GM12878 (cell line): ENCODE results near the gene TMOD3. TPM values are rescaled to one million over a fixed set of nuclear protein-coding genes. Genes with fewer than 3 reads are reported as not detected.
A peak's percentile ranks its signal among the peaks of the same experiment; 100 is the strongest.

Experiments
- CBFB ChIP-seq: IDR thresholded peaks from 2 replicates; pipeline ENCODE4 v1.6.1; 2016; ENCODE audit warnings: antibody characterized with exemption, low read depth
- CTCF ChIP-seq, 3 experiments: IDR thresholded peaks in 2 of 3; conservative IDR thresholded peaks in 1 of 3; 2 replicates each; pipeline ENCODE4 v1.5.1; 2011; ENCODE audit warnings: low read depth in 3 of 3, low read length in 3 of 3, mild to moderate bottlenecking in 3 of 3, control low read depth in 2 of 3, moderate library complexity in 2 of 3, inconsistent platforms in 1 of 3, mixed read lengths in 1 of 3; ENCODE audit not compliant: control insufficient read depth in 2 of 3, insufficient read depth in 1 of 3; ENCODE audit errors: extremely low read depth in 1 of 3
- ETV6 ChIP-seq, 2 experiments: fragments of 450-650 bp in 1 of 2; IDR thresholded peaks in 1 of 2; conservative IDR thresholded peaks in 1 of 2; 2 replicates each; pipeline ENCODE4 v1.6.1; 2014; ENCODE audit warnings: antibody characterized with exemption in 1 of 2, borderline replicate concordance in 1 of 2, low read depth in 1 of 2, mild to moderate bottlenecking in 1 of 2, moderate library complexity in 1 of 2
- EZH2 ChIP-seq: IDR thresholded peaks from 2 replicates; pipeline ENCODE4 v1.6.1; 2012; ENCODE audit warnings: low read depth, mild to moderate bottlenecking, control low read depth, inconsistent platforms, low read length, borderline replicate concordance; ENCODE audit not compliant: control insufficient read depth
- GATAD2B ChIP-seq: fragments of 450-650 bp; conservative IDR thresholded peaks from 2 replicates; pipeline ENCODE4 v1.6.1; 2017; ENCODE audit warnings: low read depth, mild to moderate bottlenecking, moderate library complexity
- HDAC6 ChIP-seq: fragments of 200-600 bp; sonication (generic); IDR thresholded peaks from one replicate; pipeline ENCODE4 v1.8.0; 2017; ENCODE audit warnings: antibody characterized with exemption; ENCODE audit not compliant: unreplicated experiment
- KLF5 ChIP-seq: fragments of 450-650 bp; IDR thresholded peaks from 2 replicates; pipeline ENCODE4 v1.6.1; 2014; ENCODE audit warnings: mild to moderate bottlenecking; ENCODE audit not compliant: partially characterized antibody
- MAX ChIP-seq: IDR thresholded peaks from 2 replicates; pipeline ENCODE4 v1.6.1; 2012; ENCODE audit warnings: low read depth, low read length, improper control_type of control experiment
- NFYB ChIP-seq: IDR thresholded peaks from 2 replicates; pipeline ENCODE4 v1.6.1; 2011; ENCODE audit warnings: low read depth, mild to moderate bottlenecking, low read length, improper control_type of control experiment, moderate library complexity; ENCODE audit not compliant: insufficient read depth
- NRF1 ChIP-seq: conservative IDR thresholded peaks from 2 replicates; pipeline ENCODE4 v1.6.1; 2011; ENCODE audit warnings: mild to moderate bottlenecking, low read depth, low read length, improper control_type of control experiment
- RB1 ChIP-seq: fragments of 450-650 bp; formaldehyde crosslinking; IDR thresholded peaks from 2 replicates; pipeline ENCODE4 v1.6.1; 2017; ENCODE audit warnings: mild to moderate bottlenecking, borderline replicate concordance
- RFX5 ChIP-seq: IDR thresholded peaks from 2 replicates; pipeline ENCODE4 v1.6.1; 2011; ENCODE audit warnings: low read depth, low read length, improper control_type of control experiment
- SIX5 ChIP-seq: IDR thresholded peaks from 2 replicates; pipeline ENCODE4 v1.6.1; 2011; ENCODE audit warnings: mild to moderate bottlenecking, low read depth, low read length, moderate library complexity; ENCODE audit not compliant: severe bottlenecking
- SKIL ChIP-seq: fragments of 450-650 bp; IDR thresholded peaks from 2 replicates; pipeline ENCODE4 v1.6.1; 2017; ENCODE audit warnings: mild to moderate bottlenecking, low read depth, inconsistent platforms; ENCODE audit not compliant: poor library complexity, severe bottlenecking
- TCF7 ChIP-seq: IDR thresholded peaks from 2 replicates; pipeline ENCODE4 v1.6.1; 2014; ENCODE audit warnings: antibody characterized with exemption, borderline replicate concordance
- WRNIP1 ChIP-seq: IDR thresholded peaks from 2 replicates; pipeline ENCODE4 v1.6.1; 2011; ENCODE audit warnings: low read depth, low read length, improper control_type of control experiment, borderline replicate concordance
- ZNF207 ChIP-seq: fragments of 450-650 bp; IDR thresholded peaks from 2 replicates; pipeline ENCODE4 v1.6.1; 2014; ENCODE audit warnings: antibody characterized with exemption, mild to moderate bottlenecking, borderline replicate concordance
- ZNF24 ChIP-seq: fragments of 450-650 bp; IDR thresholded peaks from 2 replicates; pipeline ENCODE4 v1.6.1; 2017; ENCODE audit warnings: antibody characterized with exemption, mild to moderate bottlenecking
- ZNF384 ChIP-seq: IDR thresholded peaks from 2 replicates; pipeline ENCODE4 v1.6.1; 2012; ENCODE audit warnings: low read depth, mild to moderate bottlenecking, low read length, improper control_type of control experiment, borderline replicate concordance
- ZNF592 ChIP-seq: fragments of 450-650 bp; IDR thresholded peaks from 2 replicates; pipeline ENCODE4 v1.6.1; 2017; ENCODE audit warnings: mild to moderate bottlenecking, moderate library complexity
- polyA plus RNA-seq, 11 experiments: library from polyadenylated mRNA; depleted of rRNA in 4 of 11; unstranded in 6 of 11; stranded (reverse) in 5 of 11; fragments of >200 nt; fragmentation: Nextera tagmentation in 4 of 11; fragmentation: Illumina TruSeq in 1 of 11; extraction: Ambion mirVana in 4 of 11; extraction: Trizol in 1 of 11; gene quantifications; 1 replicate in 1 of 11; 2 replicates in 10 of 11; pipeline versions ENCODE4 v1.2.1 to v1.2.3, GENCODE V29; 2011 to 2016; ENCODE audit warnings: inconsistent platforms in 2 of 11, missing spikeins in 2 of 11, low read depth in 1 of 11
- total RNA-seq, 4 experiments: library from RNA; depleted of rRNA in 3 of 4; stranded (reverse); fragments of >200 nt in 3 of 4; fragmentation: Illumina TruSeq in 1 of 4; extraction: Trizol in 1 of 4; gene quantifications; 2 replicates each; pipeline versions ENCODE4 v1.2.1 to v1.2.3, GENCODE V29; 2013 to 2021

TMOD3 gene
- total and polyA plus RNA-seq, 10 of the 15 experiments (the other 5 are each of a cell fraction or from before 2014, with no cell fraction given), result 5.2 to 39.4 (median 22.5) TPM

GRCh38 chr15:51829376-51830275, at the start of gene TMOD3 (continued):
- TF ChIP-seq SKIL (no peak), RFX5 (no peak), ZNF384 (no peak), RB1 (peak; percentile 59; the same call in 1 of the 2 replicates), ZNF592 (no peak), ZNF207 (no peak), ZNF24 (no peak), CBFB (no peak), TCF7 (no peak), NFYB (no peak), KLF5 (peak; percentile 84), HDAC6 (no peak), EZH2 (no peak), GATAD2B (peak; percentile 84; the same call in 1 of the 2 replicates), WRNIP1 (no peak), MAX (no peak), SIX5 (peak; percentile 85), NRF1 (peak; percentile 52), CTCF (IDR thresholded peaks at IDR 0.05 in 2 of 3, conservative IDR thresholded peaks at IDR 0.05 in 1 of 3; ENCODE audit: control insufficient read depth in 2 of 3, extremely low read depth in 1 of 3, insufficient read depth in 1 of 3, low read depth in 3 of 3, low read length in 3 of 3) (0 out of 6 replicates have a peak, but pooled peaks of 1 of the 3 experiments have one; percentile 5), ETV6 (conservative IDR thresholded peaks at IDR 0.05 in 1 of 2, IDR thresholded peaks at IDR 0.05 in 1 of 2; ENCODE audit: borderline replicate concordance in 1 of 2, low read depth in 1 of 2) (no peak)
